Memory B cell (primary cell): ENCODE results near the gene ARID3A.
"Not testable (repeated sequence)": the region's sequence is repeated elsewhere in the genome, so short reads cannot be mapped to it uniquely, and the experiment has no call there.

Experiments used
- ATAC-seq: fragments of 150-1000 bp; cut with Tn5 transposase; 2 replicates; pipeline ENCODE4 v1.10.0; 2021; ENCODE audit warnings: low read depth, mild to moderate bottlenecking, moderate library complexity
- DNase-seq, 2 donors: peaks; one replicate each; pipeline ENCODE4 v3.0.0; 2022; ENCODE audit warnings: low spot score in 2 of 2
- H3K27ac Mint-ChIP-seq: one replicate; pipeline ENCODE4 v1.8.0; 2022; ENCODE audit warnings: mild to moderate bottlenecking, moderate library complexity, mixed read lengths
- H3K27me3 Mint-ChIP-seq: one replicate; pipeline ENCODE4 v1.8.0; 2022; ENCODE audit warnings: mixed read lengths
- H3K36me3 Mint-ChIP-seq: one replicate; pipeline ENCODE4 v1.8.0; 2022; ENCODE audit warnings: mild to moderate bottlenecking, mixed read lengths
- H3K4me1 Mint-ChIP-seq: one replicate; pipeline ENCODE4 v1.8.0; 2022; ENCODE audit warnings: mixed read lengths
- H3K4me3 Mint-ChIP-seq: one replicate; pipeline ENCODE4 v1.8.0; 2022; ENCODE audit warnings: mild to moderate bottlenecking, moderate library complexity, mixed read lengths
- H3K9me3 Mint-ChIP-seq: one replicate; pipeline ENCODE4 v1.8.0; 2022; ENCODE audit warnings: mixed read lengths

ARID3A gene

DNA sequence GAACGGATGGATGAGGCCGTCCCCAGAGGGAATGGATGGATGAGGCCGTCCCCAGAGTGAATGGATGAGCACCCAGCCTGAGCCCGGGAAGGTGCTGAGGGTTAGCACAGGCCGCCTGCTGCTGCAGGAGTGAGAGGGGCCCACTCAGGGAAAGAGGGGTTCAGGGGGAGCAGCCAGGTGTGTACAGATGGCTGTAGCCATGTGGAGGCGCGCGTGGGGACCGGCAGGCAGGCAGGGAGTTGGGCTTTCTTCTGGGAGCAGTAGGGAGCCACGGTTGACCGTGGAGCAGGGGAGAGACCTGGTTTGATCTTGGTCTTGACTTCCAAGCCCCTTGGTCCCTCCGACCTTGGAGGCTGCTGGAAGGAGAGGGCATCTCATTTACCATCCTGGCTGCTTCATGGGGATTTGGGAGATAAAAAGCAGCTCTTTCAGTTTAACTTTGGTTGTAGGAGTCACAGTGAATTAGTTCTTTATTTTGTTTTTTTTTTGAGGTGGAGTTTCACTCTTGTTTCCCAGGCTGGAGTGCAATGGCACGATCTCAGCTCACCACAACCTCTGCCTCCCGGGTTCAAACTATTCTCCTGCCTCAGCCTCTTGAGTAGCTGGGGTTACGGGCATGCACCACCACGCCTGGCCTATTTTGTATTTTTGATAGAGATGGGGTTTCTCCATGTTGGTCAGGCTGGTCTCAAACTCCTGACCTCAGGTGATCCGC, 24.7 kb downstream of the ARID3A start:
- Mint-ChIP-seq H3K36me3 (no peaks in the 10 kb centered on the region), H3K9me3 (no peaks in the 10 kb centered on the region), H3K27me3 (no peaks in the 10 kb centered on the region), H3K4me1 (peaks cover 26% of the 10 kb centered on the region), H3K27ac (peak overlapping the region; percentile 89), H3K4me3 (peak overlapping the region; percentile 54)
- no peak for DNase-seq
- ATAC-seq, result no peak

DNA sequence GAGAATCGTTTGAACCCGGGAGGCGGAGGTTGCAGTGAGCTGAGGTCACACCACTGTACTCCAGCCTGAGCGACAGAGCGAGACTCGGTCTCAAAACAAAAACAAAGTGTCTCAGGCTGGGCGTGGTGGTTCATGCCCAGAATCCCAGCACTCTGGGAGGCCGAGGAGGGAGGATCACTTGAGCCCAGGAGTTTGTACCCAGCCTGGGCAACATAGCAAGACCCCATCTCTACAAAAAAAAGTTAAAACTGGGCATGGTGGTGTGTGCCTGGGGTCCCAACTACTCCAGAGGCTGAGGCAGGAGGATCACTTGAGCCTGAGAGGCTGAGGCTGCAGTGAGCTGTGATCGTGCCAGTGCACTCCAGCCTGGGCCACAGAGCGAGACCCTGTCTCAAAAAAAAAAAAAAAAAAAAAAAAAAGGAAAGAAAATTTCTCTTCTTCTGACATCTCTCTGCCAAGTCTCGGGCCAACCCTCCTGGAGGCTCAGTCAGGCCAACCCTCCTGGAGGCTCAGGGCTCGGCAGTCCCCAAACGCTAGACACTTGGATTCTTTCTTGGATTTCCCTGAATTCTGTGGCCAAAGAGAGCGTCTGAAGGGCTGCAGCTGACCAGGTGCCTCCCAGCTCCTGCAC, 26.3 kb downstream of the ARID3A start:
- Mint-ChIP-seq H3K27me3 (no peaks in the 10 kb centered on the region), H3K4me1 (peaks cover 23% of the 10 kb centered on the region), H3K9me3 (no peaks in the 10 kb centered on the region), H3K4me3 (peak overlapping the region; percentile 77), H3K27ac (peak overlapping the region; percentile 75), H3K36me3 (no peaks in the 10 kb centered on the region)
- no peak for ATAC-seq
- no peak for DNase-seq

- H3K27me3 Mint-ChIP-seq, result no peaks in the 10 kb centered on the region
- peaks cover 19% of the 10 kb centered on the region for H3K4me1 Mint-ChIP-seq
- H3K9me3 Mint-ChIP-seq, result no peaks in the 10 kb centered on the region
- no peak for ATAC-seq
- no peaks in the 10 kb centered on the region for H3K36me3 Mint-ChIP-seq
- DNase-seq, result no peak
- H3K27ac Mint-ChIP-seq, result peak overlapping the region; percentile 75
- peak overlapping the region; percentile 77 for H3K4me3 Mint-ChIP-seq
Observed at GRCh38 chr19:952680-953444, 27.0 kb downstream of the ARID3A start.

GRCh38 chr19:953445-954271, 27.8 kb downstream of the ARID3A start:
- peaks cover 17% of the 10 kb centered on the region for H3K4me1 Mint-ChIP-seq
- no peak for ATAC-seq
- peak overlapping the region; percentile 77 for H3K4me3 Mint-ChIP-seq
- H3K9me3 Mint-ChIP-seq, result no peaks in the 10 kb centered on the region
- H3K36me3 Mint-ChIP-seq, result no peaks in the 10 kb centered on the region
- DNase-seq, result no peak
- H3K27me3 Mint-ChIP-seq, result no peaks in the 10 kb centered on the region
- peak overlapping the region; percentile 75 for H3K27ac Mint-ChIP-seq

GRCh38 chr19:954272-954671, 28.4 kb downstream of the ARID3A start:
- ATAC-seq (no peak), DNase-seq (no peak)
- Mint-ChIP-seq H3K4me3 (peak overlapping the region; percentile 72), H3K36me3 (no peaks in the 10 kb centered on the region), H3K27me3 (no peaks in the 10 kb centered on the region), H3K4me1 (peaks cover 17% of the 10 kb centered on the region), H3K27ac (peak overlapping the region; percentile 62), H3K9me3 (no peaks in the 10 kb centered on the region)

GRCh38 chr19:954672-955494, 29.0 kb downstream of the ARID3A start:
- peak overlapping the region; percentile 62 for H3K27ac Mint-ChIP-seq
- H3K4me3 Mint-ChIP-seq, result peak overlapping the region; percentile 72
- H3K4me1 Mint-ChIP-seq, result peaks cover 17% of the 10 kb centered on the region
- peak; percentile 53 for ATAC-seq
- H3K36me3 Mint-ChIP-seq, result no peaks in the 10 kb centered on the region
- no peaks in the 10 kb centered on the region for H3K9me3 Mint-ChIP-seq
- H3K27me3 Mint-ChIP-seq, result no peaks in the 10 kb centered on the region
- no peak for DNase-seq

DNA sequence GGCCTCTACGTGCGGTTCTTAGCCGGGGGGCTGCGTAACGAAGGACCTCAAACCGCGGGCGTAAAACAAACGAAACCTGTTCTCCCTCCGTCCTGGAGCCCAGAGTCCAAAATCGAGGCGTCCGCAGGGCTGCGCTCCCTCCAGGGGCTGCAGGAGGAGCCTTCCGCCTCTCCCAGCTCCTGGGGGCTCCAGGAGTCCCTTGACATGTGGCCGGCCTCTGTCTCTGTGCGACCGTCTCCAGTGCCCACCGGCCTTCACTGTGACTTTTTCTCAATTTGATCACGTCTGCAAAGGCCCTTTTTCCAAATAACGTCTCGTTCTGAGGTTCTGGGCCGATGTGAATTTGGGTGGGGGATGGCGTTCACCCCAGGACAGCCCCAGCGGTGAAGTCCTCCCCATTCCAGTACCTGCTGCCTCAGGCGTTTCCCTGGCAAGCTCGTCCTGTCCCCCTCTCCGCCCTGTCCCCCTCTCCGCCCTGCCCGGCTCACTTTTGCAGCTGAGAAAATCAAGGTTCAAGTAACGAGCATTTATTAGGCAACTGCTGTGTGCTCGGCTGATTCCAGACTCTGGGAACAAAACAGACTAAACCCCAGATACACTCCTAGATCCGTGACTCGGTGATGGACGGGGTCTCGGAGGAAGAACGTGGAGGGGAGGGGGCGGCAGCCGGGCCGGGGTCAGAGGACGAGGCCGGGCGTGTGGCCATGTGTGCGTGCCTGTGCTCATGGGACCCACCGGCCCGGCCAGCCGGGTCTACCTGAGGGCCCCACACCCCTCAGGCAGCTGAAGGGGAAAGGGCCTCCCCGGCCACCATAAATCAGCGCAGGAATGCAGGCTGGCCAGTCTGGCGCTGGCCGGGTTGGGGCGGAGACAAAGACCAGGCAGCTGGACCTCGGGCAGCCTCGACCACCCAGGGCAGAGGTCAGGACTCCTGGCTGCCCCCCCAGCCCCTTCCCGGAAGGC, 30.2 kb downstream of the ARID3A start:
- Mint-ChIP-seq H3K9me3 (no peaks in the 10 kb centered on the region), H3K4me1 (peaks cover 11% of the 10 kb centered on the region), H3K27ac (no peak overlapping the region), H3K36me3 (peaks cover 5% of the 10 kb centered on the region), H3K27me3 (no peaks in the 10 kb centered on the region), H3K4me3 (no peak overlapping the region)
- DNase-seq, result no peak
- no peak for ATAC-seq

GRCh38 chr19:956766-957440, 31.1 kb downstream of the ARID3A start:
- DNase-seq (no peak), ATAC-seq (no peak)
- Mint-ChIP-seq H3K27ac (no peak overlapping the region), H3K9me3 (no peaks in the 10 kb centered on the region), H3K4me3 (no peak overlapping the region), H3K27me3 (no peaks in the 10 kb centered on the region), H3K4me1 (peaks cover 8% of the 10 kb centered on the region), H3K36me3 (peaks cover 5% of the 10 kb centered on the region)

GRCh38 chr19:957578-957977, 31.7 kb downstream of the ARID3A start:
- not testable (repeated sequence) for H3K27ac Mint-ChIP-seq, DNase-seq, H3K36me3 Mint-ChIP-seq, H3K27me3 Mint-ChIP-seq, H3K4me3 Mint-ChIP-seq, ATAC-seq, H3K4me1 Mint-ChIP-seq, H3K9me3 Mint-ChIP-seq

- H3K27me3 Mint-ChIP-seq, result no peaks in the 10 kb centered on the region
- H3K4me3 Mint-ChIP-seq, result no peak overlapping the region
- peaks cover 10% of the 10 kb centered on the region for H3K36me3 Mint-ChIP-seq
- H3K27ac Mint-ChIP-seq, result no peak overlapping the region
- DNase-seq, result no peak
- no peaks in the 10 kb centered on the region for H3K9me3 Mint-ChIP-seq
- H3K4me1 Mint-ChIP-seq, result peaks cover 2% of the 10 kb centered on the region
- no peak for ATAC-seq
Observed at GRCh38 chr19:958967-959855, 33.4 kb downstream of the ARID3A start.

- no peak overlapping the region for H3K27ac Mint-ChIP-seq
- DNase-seq (no peak), ATAC-seq (no peak)
- no peak overlapping the region for H3K4me3 Mint-ChIP-seq
- H3K9me3 Mint-ChIP-seq, result no peaks in the 10 kb centered on the region
- no peaks in the 10 kb centered on the region for H3K27me3 Mint-ChIP-seq
- peaks cover 14% of the 10 kb centered on the region for H3K36me3 Mint-ChIP-seq
- H3K4me1 Mint-ChIP-seq, result no peaks in the 10 kb centered on the region
Observed at GRCh38 chr19:960020-960419, 34.2 kb downstream of the ARID3A start.
